NOMO-1 (cell line): Measurements from ENCODE around the gene LHX1.
A peak's percentile ranks its signal among the peaks of the same experiment; 100 is the strongest.

Source experiments
- DNase-seq, 2 experiments: peaks; one replicate each; lab custom pipeline; 2025; ENCODE audit not compliant: unreplicated experiment in 2 of 2; lab: John Stamatoyannopoulos, UW

Gene LHX1

GRCh38 chr17:36937001-36937958 is at the start of gene LHX1:
LHX1 (plus strand) TSS chr17:36937475; CDS start chr17:36938198, 723 bp downstream.
- DNase-seq: peak in 1 of 2 experiments; percentile 23

- no peak for DNase-seq
These were observed 48.9 kb upstream of the LHX1 start for GRCh38 chr17:36888236-36888951.

- DNase-seq: no peak
These were observed 47.4 kb upstream of the LHX1 start for GRCh38 chr17:36889770-36890349.

GRCh38 chr17:36890398-36891168 is 46.7 kb upstream of the LHX1 start:
- DNase-seq: no peak

- no peak for DNase-seq
These were observed 45.0 kb upstream of the LHX1 start for GRCh38 chr17:36892112-36892838.

- DNase-seq: no peak
These were observed 43.1 kb upstream of the LHX1 start for GRCh38 chr17:36894177-36894576.

- no peak for DNase-seq
These were observed 42.4 kb upstream of the LHX1 start for GRCh38 chr17:36894925-36895324.

GRCh38 chr17:36899250-36900159 is 37.8 kb upstream of the LHX1 start:
- no peak for DNase-seq

- DNase-seq: no peak
These were observed 37.1 kb upstream of the LHX1 start for GRCh38 chr17:36900160-36900512.

- no peak for DNase-seq
These were observed 35.8 kb upstream of the LHX1 start for GRCh38 chr17:36901506-36901905.

GRCh38 chr17:36907407-36907806 is 29.9 kb upstream of the LHX1 start:
- DNase-seq: no peak

GRCh38 chr17:36910513-36910912 is 26.8 kb upstream of the LHX1 start:
- DNase-seq: no peak

GRCh38 chr17:36911001-36911400 is 26.3 kb upstream of the LHX1 start:
- DNase-seq: no peak

GRCh38 chr17:36913132-36913531 is 24.1 kb upstream of the LHX1 start:
- DNase-seq: no peak

GRCh38 chr17:36918211-36918691 is 19.0 kb upstream of the LHX1 start:
- DNase-seq: no peak

GRCh38 chr17:36919407-36919968 is 17.8 kb upstream of the LHX1 start:
- DNase-seq: no peak

GRCh38 chr17:36920032-36921005 is 17.0 kb upstream of the LHX1 start:
- DNase-seq: no peak
